ENCODE data around the gene MARVELD3.
"Not testable (repeated sequence)": the region's sequence is repeated elsewhere in the genome, so short reads cannot be mapped to it uniquely, and the experiment has no call there.

The MARVELD3 gene

DNA sequence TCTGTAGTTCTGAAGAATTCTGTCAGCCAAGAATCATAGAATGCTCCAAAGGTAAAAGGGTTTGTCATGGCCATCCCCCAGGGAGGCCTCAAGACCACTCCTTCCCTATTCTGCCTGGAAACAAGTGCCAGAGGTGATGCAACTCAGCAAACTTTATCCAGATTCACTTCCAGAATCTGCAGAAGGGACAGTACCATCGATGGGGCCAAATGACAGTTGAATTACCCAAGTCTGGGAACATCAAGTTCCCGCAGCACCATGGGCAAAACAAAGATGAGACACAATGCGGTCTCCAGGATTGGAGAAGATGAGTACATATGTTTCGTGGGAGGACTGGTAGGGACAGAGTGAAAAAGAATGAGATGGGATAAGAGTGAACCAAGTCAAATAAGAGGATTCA lies 35.4 kb upstream of the MARVELD3 start:
- H2AFZ ChIP-seq = no peak overlapping the region
- TF ChIP-seq, protein P1, sequence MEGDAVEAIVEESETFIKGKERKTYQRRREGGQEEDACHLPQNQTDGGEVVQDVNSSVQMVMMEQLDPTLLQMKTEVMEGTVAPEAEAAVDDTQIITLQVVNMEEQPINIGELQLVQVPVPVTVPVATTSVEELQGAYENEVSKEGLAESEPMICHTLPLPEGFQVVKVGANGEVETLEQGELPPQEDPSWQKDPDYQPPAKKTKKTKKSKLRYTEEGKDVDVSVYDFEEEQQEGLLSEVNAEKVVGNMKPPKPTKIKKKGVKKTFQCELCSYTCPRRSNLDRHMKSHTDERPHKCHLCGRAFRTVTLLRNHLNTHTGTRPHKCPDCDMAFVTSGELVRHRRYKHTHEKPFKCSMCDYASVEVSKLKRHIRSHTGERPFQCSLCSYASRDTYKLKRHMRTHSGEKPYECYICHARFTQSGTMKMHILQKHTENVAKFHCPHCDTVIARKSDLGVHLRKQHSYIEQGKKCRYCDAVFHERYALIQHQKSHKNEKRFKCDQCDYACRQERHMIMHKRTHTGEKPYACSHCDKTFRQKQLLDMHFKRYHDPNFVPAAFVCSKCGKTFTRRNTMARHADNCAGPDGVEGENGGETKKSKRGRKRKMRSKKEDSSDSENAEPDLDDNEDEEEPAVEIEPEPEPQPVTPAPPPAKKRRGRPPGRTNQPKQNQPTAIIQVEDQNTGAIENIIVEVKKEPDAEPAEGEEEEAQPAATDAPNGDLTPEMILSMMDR (IDR thresholded peaks at IDR 0.05) = no peak
- no peak overlapping the region for H3K9ac ChIP-seq

DNA sequence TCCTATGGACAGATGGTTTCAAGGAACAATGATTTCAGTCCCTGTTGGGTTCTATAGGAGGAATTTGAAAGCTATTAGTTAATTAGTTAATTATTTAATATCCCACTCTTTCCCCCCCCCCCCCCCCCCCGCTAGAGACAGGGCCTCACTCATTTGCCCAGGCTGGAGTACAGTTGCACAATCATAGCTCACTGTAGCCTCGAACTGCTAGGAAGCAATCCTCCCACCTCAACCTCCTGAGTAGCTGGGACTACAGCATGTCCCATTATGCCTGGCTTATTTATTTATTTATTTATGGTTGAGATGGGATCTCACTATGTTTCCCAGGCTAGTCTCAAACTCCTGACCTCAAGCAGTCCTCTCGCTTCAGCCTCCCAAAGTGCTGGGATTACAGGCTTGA lies 34.1 kb upstream of the MARVELD3 start:
- Histone ChIP-seq H3K9ac (no peak overlapping the region), H3K79me2 (no peaks in the 10 kb centered on the region), H3K4me1 (no peaks in the 10 kb centered on the region), H3K9me3 (ENCODE audit: control insufficient read depth, low read length) (no peaks in the 10 kb centered on the region), H3K27ac (no peak overlapping the region), H3K4me2 (ENCODE audit: low read length) (no peak overlapping the region), H3K27me3 (ENCODE audit: control insufficient read depth, insufficient read depth, low read length) (no peaks in the 10 kb centered on the region), H3K4me3 (ENCODE audit: low read depth, low read length) (no peak overlapping the region), H2AFZ (no peak overlapping the region), H3K36me3 (ENCODE audit: control insufficient read depth, insufficient read depth, low read length) (no peaks in the 10 kb centered on the region)
- TF ChIP-seq, protein P1 (IDR thresholded peaks at IDR 0.05) = no peak

More for the DNA sequence above, 35.4 kb upstream of the MARVELD3 start:
- Histone ChIP-seq H3K27ac (no peak overlapping the region), H3K4me2 (ENCODE audit: low read length) (no peak overlapping the region), H3K9me3 (ENCODE audit: control insufficient read depth, low read length) (no peaks in the 10 kb centered on the region), H3K4me1 (no peaks in the 10 kb centered on the region), H3K4me3 (ENCODE audit: low read depth, low read length) (no peak overlapping the region), H3K36me3 (ENCODE audit: control insufficient read depth, insufficient read depth, low read length) (no peaks in the 10 kb centered on the region), H3K79me2 (no peaks in the 10 kb centered on the region), H3K27me3 (ENCODE audit: control insufficient read depth, insufficient read depth, low read length) (no peaks in the 10 kb centered on the region)

DNA sequence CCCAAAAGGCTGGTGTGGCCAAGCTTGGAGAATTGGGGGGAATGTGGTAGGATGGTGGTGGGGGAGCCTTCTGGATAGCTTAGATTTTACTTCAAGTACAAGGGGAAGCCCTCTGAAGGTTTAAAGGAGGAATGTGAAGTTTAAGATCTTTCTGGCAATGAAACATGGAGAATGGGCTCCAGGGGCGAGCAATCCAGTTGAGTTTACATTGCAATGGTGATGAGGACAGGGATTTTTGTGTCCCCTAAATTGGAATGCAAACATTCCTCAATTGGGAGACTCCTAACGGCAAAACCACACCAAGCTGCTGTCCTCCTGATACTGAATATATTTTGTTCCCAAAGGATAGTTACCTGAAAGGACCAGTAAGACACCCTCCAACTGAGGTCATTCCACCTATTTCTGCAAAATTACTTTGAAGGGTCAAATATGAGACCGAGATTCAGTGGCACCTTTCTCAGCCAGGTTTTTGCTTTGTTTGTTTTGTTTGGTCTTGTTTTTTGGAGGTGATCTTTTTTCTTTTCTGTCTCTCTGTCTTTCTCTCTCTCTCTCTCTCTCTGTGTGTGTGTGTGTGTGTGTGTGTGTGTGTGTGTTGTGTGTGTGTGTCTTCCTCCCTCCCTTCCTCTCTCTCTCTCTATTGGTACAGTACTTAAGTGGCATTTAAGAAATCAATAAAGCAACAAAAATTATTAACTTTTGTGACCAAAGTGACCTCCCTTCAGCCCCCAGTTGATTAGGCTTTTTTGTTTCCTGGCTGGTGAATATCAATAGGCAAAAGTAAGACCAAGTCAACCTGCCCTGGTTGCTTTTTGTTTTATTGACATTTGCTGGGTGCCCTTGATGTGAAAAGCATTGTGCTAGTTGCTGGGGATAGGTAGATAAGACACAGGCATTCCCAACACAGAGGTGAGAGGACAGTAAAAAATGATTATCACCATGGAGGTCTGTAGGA lies 32.7 kb upstream of the MARVELD3 start:
- H3K27ac ChIP-seq = no peak overlapping the region
- H3K4me1 ChIP-seq = no peaks in the 10 kb centered on the region
- H3K79me2 ChIP-seq = no peaks in the 10 kb centered on the region
- TF ChIP-seq, protein P1 (IDR thresholded peaks at IDR 0.05) = no peak
- H3K9me3 ChIP-seq (ENCODE audit: control insufficient read depth, low read length) = no peaks in the 10 kb centered on the region
- H3K4me2 ChIP-seq (ENCODE audit: low read length) = no peak overlapping the region
- H3K4me3 ChIP-seq (ENCODE audit: low read depth, low read length) = no peak overlapping the region
- H3K27me3 ChIP-seq (ENCODE audit: control insufficient read depth, insufficient read depth, low read length) = no peaks in the 10 kb centered on the region
- H2AFZ ChIP-seq = no peak overlapping the region
- no peaks in the 10 kb centered on the region for H3K36me3 ChIP-seq (ENCODE audit: control insufficient read depth, insufficient read depth, low read length)
- H3K9ac ChIP-seq = no peak overlapping the region

DNA sequence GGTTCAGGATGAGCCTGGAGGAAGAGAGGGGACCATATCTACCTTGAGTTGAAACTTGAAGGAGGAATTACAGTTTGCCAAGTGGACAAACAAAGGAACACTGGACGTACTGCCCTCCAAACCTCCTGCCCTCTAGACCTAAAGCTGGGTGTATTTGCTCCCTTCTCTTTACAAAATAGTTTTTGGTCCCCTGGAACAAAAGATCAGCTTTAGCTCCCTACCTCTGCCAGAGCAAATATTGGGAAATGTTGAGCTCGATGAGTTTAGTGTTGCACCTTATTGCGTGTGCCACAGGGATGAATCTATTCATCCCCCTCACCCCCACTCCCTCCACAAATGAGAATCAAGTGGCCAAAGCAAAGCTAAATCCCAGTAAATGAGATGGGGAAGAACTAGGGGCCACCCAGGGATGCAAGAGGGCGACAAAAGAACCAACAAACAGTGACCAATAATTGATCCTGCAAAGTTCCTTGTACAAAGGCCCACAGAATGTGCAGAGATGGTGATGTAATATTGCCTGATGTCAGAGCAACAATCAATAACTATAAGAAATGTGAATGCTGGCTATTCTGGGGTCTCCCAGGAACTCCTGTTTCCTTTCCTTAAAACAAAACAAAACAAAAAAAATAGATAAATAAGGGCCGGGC lies 31.9 kb upstream of the MARVELD3 start:
- no peaks in the 10 kb centered on the region for H3K9me3 ChIP-seq (ENCODE audit: control insufficient read depth, low read length)
- no peak overlapping the region for H3K4me3 ChIP-seq (ENCODE audit: low read depth, low read length)
- no peak overlapping the region for H2AFZ ChIP-seq
- no peaks in the 10 kb centered on the region for H3K4me1 ChIP-seq
- TF ChIP-seq, protein P1 (IDR thresholded peaks at IDR 0.05) = no peak
- H3K36me3 ChIP-seq (ENCODE audit: control insufficient read depth, insufficient read depth, low read length) = no peaks in the 10 kb centered on the region
- H3K79me2 ChIP-seq = no peaks in the 10 kb centered on the region
- no peak overlapping the region for H3K4me2 ChIP-seq (ENCODE audit: low read length)
- no peak overlapping the region for H3K9ac ChIP-seq
- no peaks in the 10 kb centered on the region for H3K27me3 ChIP-seq (ENCODE audit: control insufficient read depth, insufficient read depth, low read length)
- H3K27ac ChIP-seq = no peak overlapping the region

DNA sequence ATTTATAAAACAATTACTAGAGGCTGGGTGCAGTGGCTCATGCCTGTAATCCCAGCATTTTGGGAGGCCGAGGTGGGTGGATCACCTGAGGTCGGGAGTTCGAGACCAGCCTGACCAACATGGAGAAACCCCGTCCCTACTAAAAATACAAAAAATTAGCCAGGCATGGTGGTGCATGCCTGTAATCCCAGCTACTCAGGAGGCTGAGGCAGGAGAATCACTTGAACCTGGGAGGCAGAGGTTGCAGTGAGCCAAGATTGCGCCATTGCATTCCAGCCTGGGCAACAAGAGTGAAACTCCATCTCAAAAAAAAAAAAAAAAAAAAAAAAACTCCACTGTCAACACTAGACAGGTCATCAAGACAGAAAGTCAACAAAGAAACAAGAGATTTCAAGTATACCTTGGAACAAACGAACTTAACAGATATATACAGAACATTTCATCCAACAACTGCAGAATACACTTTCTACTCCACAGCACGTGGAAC lies 30.6 kb upstream of the MARVELD3 start:
- not testable (repeated sequence) for H3K9ac ChIP-seq; H3K79me2 ChIP-seq; H3K36me3 ChIP-seq (ENCODE audit: control insufficient read depth, insufficient read depth, low read length); H3K27me3 ChIP-seq (ENCODE audit: control insufficient read depth, insufficient read depth, low read length); H3K4me2 ChIP-seq (ENCODE audit: low read length); H3K4me3 ChIP-seq (ENCODE audit: low read depth, low read length); H2AFZ ChIP-seq; H3K27ac ChIP-seq; H3K9me3 ChIP-seq (ENCODE audit: control insufficient read depth, low read length); H3K4me1 ChIP-seq

DNA sequence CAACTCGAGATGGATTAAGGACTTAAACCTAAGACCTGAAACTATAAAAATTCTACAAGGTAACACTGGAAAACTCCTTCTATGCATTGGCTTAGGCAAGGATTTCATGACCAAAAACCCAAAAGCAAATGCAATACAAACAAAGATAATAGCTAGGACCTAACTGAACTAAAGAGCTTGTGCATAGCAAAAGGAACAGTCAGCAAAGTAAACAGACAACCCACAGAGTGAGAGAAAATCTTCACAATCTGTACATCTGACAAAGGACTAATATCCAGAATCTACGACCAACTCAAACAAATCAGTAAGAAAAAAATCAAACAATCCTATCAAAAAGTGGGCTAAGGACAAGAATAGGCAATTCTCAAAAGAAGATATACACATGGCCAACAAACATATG lies 27.6 kb upstream of the MARVELD3 start:
- H3K4me1 ChIP-seq; H2AFZ ChIP-seq; H3K9me3 ChIP-seq (ENCODE audit: control insufficient read depth, low read length); H3K36me3 ChIP-seq (ENCODE audit: control insufficient read depth, insufficient read depth, low read length); H3K4me3 ChIP-seq (ENCODE audit: low read depth, low read length); H3K27me3 ChIP-seq (ENCODE audit: control insufficient read depth, insufficient read depth, low read length); H3K27ac ChIP-seq; H3K9ac ChIP-seq; H3K79me2 ChIP-seq; H3K4me2 ChIP-seq (ENCODE audit: low read length): not testable (repeated sequence)
